GM18498 (cell line): Measurements from ENCODE around the gene FBXL20.
"Not testable (repeated sequence)": the region's sequence is repeated elsewhere in the genome, so short reads cannot be mapped to it uniquely, and the experiment has no call there.

Source experiments
- ATAC-seq: cut with Tn5 transposase; IDR thresholded peaks from one replicate; pipeline ENCODE4 v1.9.1; 2021; ENCODE audit warnings: mild to moderate bottlenecking, moderate library complexity; ENCODE audit not compliant: unreplicated experiment

Gene FBXL20

GRCh38 chr17:39334008-39334744, 67.2 kb downstream of the FBXL20 start:
- ATAC-seq = not testable (repeated sequence)

GRCh38 chr17:39332092-39332491, 69.3 kb downstream of the FBXL20 start:
- ATAC-seq = no peak

GRCh38 chr17:39328815-39329214, 72.6 kb downstream of the FBXL20 start:
- no peak for ATAC-seq

GRCh38 chr17:39327109-39327508, 74.3 kb downstream of the FBXL20 start:
- no peak for ATAC-seq

GRCh38 chr17:39325528-39326240, 75.7 kb downstream of the FBXL20 start:
- ATAC-seq = no peak

- no peak for ATAC-seq
Observed at GRCh38 chr17:39318636-39319035, 82.8 kb downstream of the FBXL20 start.

GRCh38 chr17:39306509-39307212, 94.8 kb downstream of the FBXL20 start:
- ATAC-seq = no peak

- ATAC-seq = no peak
Observed at GRCh38 chr17:39305978-39306377, 95.4 kb downstream of the FBXL20 start.

- no peak for ATAC-seq
Observed at GRCh38 chr17:39304188-39304587, 97.2 kb downstream of the FBXL20 start.

- ATAC-seq = no peak
Observed at GRCh38 chr17:39294060-39294459, 107.4 kb downstream of the FBXL20 start.

- ATAC-seq = not testable (repeated sequence)
Observed at GRCh38 chr17:39292546-39292945, 108.9 kb downstream of the FBXL20 start.

- not testable (repeated sequence) for ATAC-seq
Observed at GRCh38 chr17:39286513-39286912, 114.9 kb downstream of the FBXL20 start.

- no peak for ATAC-seq
Observed at GRCh38 chr17:39284685-39285084, 116.7 kb downstream of the FBXL20 start.

GRCh38 chr17:39283896-39284295, 117.5 kb downstream of the FBXL20 start:
- ATAC-seq = no peak

GRCh38 chr17:39283098-39283497, 118.3 kb downstream of the FBXL20 start:
- no peak for ATAC-seq

- ATAC-seq = no peak
Observed at GRCh38 chr17:39281806-39282205, 119.6 kb downstream of the FBXL20 start.

GRCh38 chr17:39278246-39278645, 123.2 kb downstream of the FBXL20 start:
- ATAC-seq = not testable (repeated sequence)

GRCh38 chr17:39277110-39277509, 124.3 kb downstream of the FBXL20 start:
- no peak for ATAC-seq

- no peak for ATAC-seq
Observed at GRCh38 chr17:39276113-39276512, 125.3 kb downstream of the FBXL20 start.

GRCh38 chr17:39271546-39271945, 129.9 kb downstream of the FBXL20 start:
- no peak for ATAC-seq

GRCh38 chr17:39270923-39271322, 130.5 kb downstream of the FBXL20 start:
- no peak for ATAC-seq

GRCh38 chr17:39264119-39264518, 137.3 kb downstream of the FBXL20 start:
- ATAC-seq = no peak
